HepG2 (cell line): ENCODE data around the gene GOLGA8H. TPM values are rescaled to one million over a fixed set of nuclear protein-coding genes. Genes with fewer than 3 reads are reported as not detected.
"Not testable (repeated sequence)": the region's sequence is repeated elsewhere in the genome, so short reads cannot be mapped to it uniquely, and the experiment has no call there.

Experiments used
- ATAC-seq: fragments of 200-7000 bp; cut with Tn5 transposase; 3 replicates; pipeline ENCODE4 v1.9.1; 2020; ENCODE audit warnings: mild to moderate bottlenecking, moderate library complexity
- BruUV-seq: library from RNA; stranded (reverse); fragments of 400-500 nt; replicated peaks from 2 replicates; lab custom pipeline; 2021; lab: Mats Ljungman, UMichigan
- CTCF ChIA-PET: fragments of 300-600 bp; formaldehyde crosslinking; extraction: SDS; loops from one replicate; lab custom pipeline; 2021; ENCODE audit warnings: low total read pairs, inconsistent platforms, low intra/inter-chr PET ratio; lab: Yijun Ruan, JAX
- POLR2A ChIA-PET: fragments of 350-600 bp; sonication (Branson Sonifier 250); formaldehyde crosslinking; loops from one replicate; lab custom pipeline; 2020; ENCODE audit warnings: antibody characterized with exemption, inconsistent platforms; lab: Yijun Ruan, JAX
- DNase-seq: peaks from one replicate; pipeline ENCODE4 v3.0.0-alpha.2; 2015; ENCODE audit warnings: low spot score
- FAIRE-seq: peaks from 3 replicates; lab custom pipeline; 2011; peaks lifted over from hg19 to GRCh38; lab: Jason Lieb, UNC
- H2AFZ ChIP-seq: one replicate; pipeline ENCODE4 v1.6.1; 2011; ENCODE audit warnings: low read length, inconsistent platforms
- H3K27ac ChIP-seq: fragments of 300-600 bp; 3 replicates; pipeline ENCODE4 v1.8.0; 2011; ENCODE audit warnings: mixed run types, mild to moderate bottlenecking, mixed read lengths, low read length, inconsistent platforms; ENCODE audit not compliant: insufficient read depth; ENCODE audit errors: extremely low read length
- H3K27me3 ChIP-seq, 2 experiments: fragments of 200-600 bp in 1 of 2; 2 replicates in 1 of 2; 3 replicates in 1 of 2; pipeline versions ENCODE4 v1.6.0 to v1.8.0; 2011; ENCODE audit warnings: low read length in 2 of 2, mild to moderate bottlenecking in 2 of 2, moderate library complexity in 2 of 2, inconsistent platforms in 1 of 2; ENCODE audit not compliant: insufficient read depth in 2 of 2, control insufficient read depth in 1 of 2
- H3K36me3 ChIP-seq, 2 experiments: fragments of 200-600 bp in 1 of 2; replicated peaks in 1 of 2; 2 replicates in 1 of 2; 3 replicates in 1 of 2; pipeline versions ENCODE4 v1.5.1 to v1.8.0; 2011; ENCODE audit warnings: low read length in 2 of 2, inconsistent platforms in 1 of 2; ENCODE audit not compliant: insufficient read depth in 2 of 2, control insufficient read depth in 1 of 2
- H3K4me1 ChIP-seq: 2 replicates; pipeline ENCODE4 v1.5.1; 2012; ENCODE audit warnings: low read length, inconsistent platforms; ENCODE audit not compliant: insufficient read depth
- H3K4me2 ChIP-seq: 2 replicates; pipeline ENCODE4 v1.6.0; 2011; ENCODE audit warnings: low read depth, low read length, inconsistent platforms
- H3K4me3 ChIP-seq, 3 experiments: fragments of 200-600 bp in 1 of 3; sonication (generic), shearing (Covaris generic) in 1 of 3; replicated peaks in 1 of 3; 2 replicates each; pipeline ENCODE4 v1.5.1; 2011 to 2016; ENCODE audit warnings: low read length in 3 of 3, inconsistent platforms in 2 of 3, low read depth in 2 of 3, mild to moderate bottlenecking in 2 of 3, control low read depth in 1 of 3, mixed read lengths in 1 of 3; ENCODE audit not compliant: insufficient read depth in 1 of 3
- H3K79me2 ChIP-seq: one replicate; pipeline ENCODE4 v1.6.1; 2011; ENCODE audit warnings: low read length, inconsistent platforms; ENCODE audit not compliant: insufficient read depth
- H3K9ac ChIP-seq: 2 replicates; pipeline ENCODE4 v1.6.0; 2011; ENCODE audit warnings: mild to moderate bottlenecking, low read depth, low read length, inconsistent platforms; ENCODE audit not compliant: insufficient read depth
- H3K9me3 ChIP-seq: 2 replicates; pipeline ENCODE4 v1.5.1; 2012; ENCODE audit warnings: mild to moderate bottlenecking, low read length
- H4K20me1 ChIP-seq: 2 replicates; pipeline ENCODE4 v1.6.0; 2011; ENCODE audit warnings: inconsistent platforms, mild to moderate bottlenecking, low read length, moderate library complexity; ENCODE audit not compliant: insufficient read depth
- FOXM1 ChIP-seq: sonication (generic); formaldehyde crosslinking; IDR thresholded peaks from 2 replicates; pipeline ENCODE4 v1.5.0; 2020; ENCODE audit warnings: missing genetic modification reagents
- HDAC2 ChIP-seq: sonication (generic); formaldehyde crosslinking; IDR thresholded peaks from 2 replicates; pipeline ENCODE4 v1.4.0; 2020; ENCODE audit warnings: missing genetic modification reagents
- HDAC6 ChIP-seq: fragments of 200-600 bp; sonication (generic); IDR thresholded peaks from 2 replicates; pipeline ENCODE4 v1.7.0; 2017; ENCODE audit warnings: mild to moderate bottlenecking, antibody characterized with exemption, low read length, low read depth
- HOXA3 ChIP-seq: sonication (generic); formaldehyde crosslinking; IDR thresholded peaks from 2 replicates; pipeline ENCODE4 v1.5.0; 2020; ENCODE audit warnings: missing genetic modification reagents
- HOXA9 ChIP-seq: sonication (generic); formaldehyde crosslinking; IDR thresholded peaks from 2 replicates; pipeline ENCODE4 v1.8.1; 2022; ENCODE audit warnings: missing genetic modification reagents, mild to moderate bottlenecking, moderate library complexity, borderline replicate concordance
- KAT8 ChIP-seq: IDR thresholded peaks from 2 replicates; pipeline ENCODE4 v1.6.1; 2016; ENCODE audit warnings: missing genetic modification reagents, missing compliant biosample characterization
- KDM2A ChIP-seq: sonication (generic); formaldehyde crosslinking; IDR thresholded peaks from 2 replicates; pipeline ENCODE4 v1.4.0; 2020; ENCODE audit warnings: low read depth, missing genetic modification reagents, borderline replicate concordance
- PHF8 ChIP-seq: sonication (generic); formaldehyde crosslinking; IDR thresholded peaks from 2 replicates; pipeline ENCODE4 v1.5.0; 2020; ENCODE audit warnings: missing genetic modification reagents
- RXRA ChIP-seq: sonication (generic); formaldehyde crosslinking; IDR thresholded peaks from 2 replicates; pipeline ENCODE4 v1.5.1; 2020; ENCODE audit warnings: missing genetic modification reagents
- SAP130 ChIP-seq: IDR thresholded peaks from 2 replicates; pipeline ENCODE4 v1.6.1; 2016; ENCODE audit warnings: low read depth
- SIN3A ChIP-seq: IDR thresholded peaks from 2 replicates; pipeline ENCODE4 v1.6.1; 2011; ENCODE audit warnings: low read depth, mild to moderate bottlenecking, control low read depth, low read length, borderline replicate concordance
- THAP11 ChIP-seq: IDR thresholded peaks from 2 replicates; pipeline ENCODE4 v1.6.1; 2016; ENCODE audit warnings: missing biosample characterization, missing genetic modification reagents
- YEATS4 ChIP-seq: sonication (generic); formaldehyde crosslinking; IDR thresholded peaks from 2 replicates; pipeline ENCODE4 v1.4.0; 2020; ENCODE audit warnings: missing genetic modification reagents, borderline replicate concordance
- WGBS: methylation state at CpG from one replicate; pipeline ENCODE4 v1.1.6; 2017; ENCODE audit warnings: low lambda C conversion rate; 5-methylcytosine and 5-hydroxymethylcytosine counted together
- in situ Hi-C: cut with HindIII; loops from 2 replicates; pipeline ENCODE4 v1.10.0; 2017; ENCODE audit warnings: low pct_unique_long_range_greater_than_20kb; ENCODE audit not compliant: extremely low pct_ligation_motif_present
- intact Hi-C: fragments of 100-400 bp; cut with micrococcal nuclease; formaldehyde crosslinking; loops from one replicate; pipeline ENCODE4 v1.10.0; 2022; ENCODE audit not compliant: unreplicated experiment
- polyA plus RNA-seq, 8 experiments: library from polyadenylated mRNA; depleted of rRNA in 3 of 8; stranded (reverse) in 7 of 8; unstranded in 1 of 8; fragments of >200 nt; fragmentation: Illumina TruSeq in 4 of 8; extraction: Trizol in 4 of 8; gene quantifications; 2 replicates each; pipeline versions ENCODE4 v1.2.1 to v1.2.3, GENCODE V29; 2011 to 2016; ENCODE audit warnings: low read depth in 4 of 8, missing spikeins in 1 of 8, mixed read lengths in 1 of 8; ENCODE audit not compliant: insufficient read depth in 1 of 8
- total RNA-seq, 5 experiments: library from RNA; depleted of rRNA; stranded (reverse); fragments of >200 nt; fragmentation: Illumina TruSeq; extraction: Trizol; gene quantifications; 2 replicates each; pipeline ENCODE4 v1.2.3, GENCODE V29; 2016; ENCODE audit warnings: low read depth in 1 of 5
- TF ChIP-seq, protein P1 (sequence below): sonication (generic); formaldehyde crosslinking; IDR thresholded peaks from 2 replicates; pipeline ENCODE4 v1.4.0; 2020; ENCODE audit warnings: missing genetic modification reagents
- TF ChIP-seq, protein P2 (sequence below): sonication (generic); formaldehyde crosslinking; IDR thresholded peaks from 2 replicates; pipeline ENCODE4 v1.5.0; 2020; ENCODE audit warnings: mild to moderate bottlenecking, missing genetic modification reagents, moderate library complexity

Gene GOLGA8H
- total and polyA plus RNA-seq, 2 of the 13 experiments (the other 11 are each of a cell fraction or from before 2014, with no cell fraction given): 0.16 to 0.49 TPM

DNA sequence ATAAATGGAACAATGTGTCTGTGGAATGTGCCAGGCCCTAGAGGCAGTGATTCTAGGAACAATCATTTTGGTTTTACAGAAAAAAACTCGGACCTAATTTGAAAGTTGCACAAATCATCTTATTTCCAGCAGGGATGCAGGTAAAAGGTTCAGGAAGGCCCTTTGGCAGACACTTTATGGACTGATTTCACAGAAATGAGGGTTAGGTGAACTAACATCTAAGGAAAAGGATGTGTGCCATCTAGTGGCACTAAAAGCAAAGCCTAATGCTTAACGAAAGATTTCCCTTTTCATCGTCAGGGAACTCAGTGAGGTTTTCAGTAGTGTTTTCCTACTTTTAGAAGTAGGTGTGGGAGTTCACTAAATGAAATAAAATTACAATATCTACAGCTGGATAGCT, 17.5 kb downstream of the GOLGA8H start:
- H3K9ac ChIP-seq, H3K79me2 ChIP-seq, H3K27ac ChIP-seq, H3K9me3 ChIP-seq, H3K4me1 ChIP-seq, H3K27me3 ChIP-seq, H2AFZ ChIP-seq, intact Hi-C loops, H4K20me1 ChIP-seq, in situ Hi-C loops, H3K36me3 ChIP-seq, H3K4me2 ChIP-seq, POLR2A ChIA-PET, BruUV-seq, CTCF ChIA-PET, H3K4me3 ChIP-seq: not testable (repeated sequence)
- ATAC-seq (peak; percentile 15; the same call in 1 of the 3 replicates), DNase-seq (peak; percentile 6), FAIRE-seq (peak; percentile 80)
- 0% methylated on average over 1 of the region's 3 CpGs for WGBS

DNA sequence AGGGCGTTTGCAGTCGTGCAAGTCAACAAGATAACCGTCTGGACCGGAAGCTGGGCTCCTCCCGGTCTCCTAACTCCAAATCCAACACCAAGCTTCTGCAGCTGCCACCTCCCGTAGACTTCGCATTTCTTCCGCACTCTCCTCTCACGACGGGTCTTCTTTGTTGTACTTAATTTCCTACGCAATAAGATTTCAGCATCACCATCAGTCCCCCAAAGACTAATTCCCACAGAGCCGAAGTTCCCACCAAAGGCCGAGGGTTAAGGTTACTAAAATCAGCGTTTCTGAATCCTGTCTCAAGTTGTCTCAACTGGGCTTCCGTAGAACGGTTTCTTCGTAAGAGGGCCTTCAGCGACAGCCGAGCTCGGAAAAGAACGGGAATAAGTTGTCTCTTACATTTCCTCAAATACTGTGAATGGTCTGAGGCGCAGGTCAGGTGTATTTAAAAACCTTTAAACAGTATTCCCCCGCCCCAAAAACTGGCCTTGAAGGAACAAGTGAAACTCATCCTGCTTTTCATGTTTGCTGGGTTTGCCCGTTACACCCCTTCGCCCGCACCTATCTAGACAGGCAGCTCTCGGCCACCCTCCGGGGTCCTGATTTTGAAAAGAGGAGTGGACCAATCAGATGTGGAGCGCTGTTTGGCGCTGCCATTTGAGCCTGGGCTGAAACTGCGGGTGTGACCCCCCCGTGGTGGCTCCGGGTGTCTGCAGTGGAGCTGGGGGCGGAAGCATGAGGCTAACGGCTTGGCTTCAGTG, 21.8 kb downstream of the GOLGA8H start, which contains the start of gene ARHGAP11B:
TSS of gene ARHGAP11B (plus strand) at position 693 of the 758 bp plus-strand sequence.
- Histone ChIP-seq H3K79me2 (peaks cover 35% of the 10 kb centered on the region), H3K9ac (peak within 1 kb of the TSS; percentile 85), H3K27ac (peak within 1 kb of the TSS; percentile 90), H3K4me2 (peak within 1 kb of the TSS; percentile 57), H3K4me1 (peaks cover 16% of the 10 kb centered on the region; the same call in 1 of the 2 replicates), H3K4me3 (peak within 1 kb of the TSS; percentile 72 to 84 (median 81)), H2AFZ (peak within 1 kb of the TSS; percentile 72)
- BruUV-seq, intact Hi-C loops, H3K9me3 ChIP-seq, CTCF ChIA-PET, H3K27me3 ChIP-seq, H4K20me1 ChIP-seq, H3K36me3 ChIP-seq, in situ Hi-C loops: not testable (repeated sequence)
- ATAC-seq (peak; percentile 95), FAIRE-seq (peak; percentile 81), DNase-seq (peak; percentile 92)
- WGBS: 1% methylated on average over 22 of the region's 35 CpGs
- POLR2A ChIA-PET: interaction anchor here (0.7 kb wide), 1 partner anchor 532 kb away, joined by 3 read pairs; no protein-coding TSS in a partner anchor
- TF ChIP-seq SIN3A (peak; percentile 94), THAP11 (CRISPR knock-in tag) (peak; percentile 74), SAP130 (CRISPR knock-in tag) (peak; percentile 96), HOXA3 (peak; percentile 33; the same call in 1 of the 2 replicates), KAT8 (CRISPR knock-in tag) (peak; percentile 48), PHF8 (peak; percentile 65), HDAC2 (CRISPR knock-in tag) (peak; percentile 55), RXRA (CRISPR knock-in tag) (0 out of 2 replicates have a peak, but pooled peaks have one; percentile 43), KDM2A (CRISPR knock-in tag) (peak; percentile 32; the same call in 1 of the 2 replicates), HDAC6 (0 out of 2 replicates have a peak, but pooled peaks have one; percentile 68), HOXA9 (CRISPR knock-in tag) (0 out of 2 replicates have a peak, but pooled peaks have one; percentile 27), FOXM1 (peak; percentile 93), YEATS4 (CRISPR knock-in tag) (peak; percentile 70; the same call in 1 of the 2 replicates)
- TF ChIP-seq, protein P1, sequence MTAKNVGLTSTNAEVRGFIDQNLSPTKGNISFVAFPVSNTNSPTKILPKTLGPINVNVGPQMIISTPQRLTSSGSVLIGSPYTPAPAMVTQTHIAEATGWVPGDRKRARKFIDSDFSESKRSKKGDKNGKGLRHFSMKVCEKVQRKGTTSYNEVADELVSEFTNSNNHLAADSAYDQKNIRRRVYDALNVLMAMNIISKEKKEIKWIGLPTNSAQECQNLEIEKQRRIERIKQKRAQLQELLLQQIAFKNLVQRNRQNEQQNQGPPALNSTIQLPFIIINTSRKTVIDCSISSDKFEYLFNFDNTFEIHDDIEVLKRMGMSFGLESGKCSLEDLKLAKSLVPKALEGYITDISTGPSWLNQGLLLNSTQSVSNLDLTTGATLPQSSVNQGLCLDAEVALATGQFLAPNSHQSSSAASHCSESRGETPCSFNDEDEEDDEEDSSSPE (CRISPR knock-in tag): peak; percentile 97
- TF ChIP-seq, protein P2, sequence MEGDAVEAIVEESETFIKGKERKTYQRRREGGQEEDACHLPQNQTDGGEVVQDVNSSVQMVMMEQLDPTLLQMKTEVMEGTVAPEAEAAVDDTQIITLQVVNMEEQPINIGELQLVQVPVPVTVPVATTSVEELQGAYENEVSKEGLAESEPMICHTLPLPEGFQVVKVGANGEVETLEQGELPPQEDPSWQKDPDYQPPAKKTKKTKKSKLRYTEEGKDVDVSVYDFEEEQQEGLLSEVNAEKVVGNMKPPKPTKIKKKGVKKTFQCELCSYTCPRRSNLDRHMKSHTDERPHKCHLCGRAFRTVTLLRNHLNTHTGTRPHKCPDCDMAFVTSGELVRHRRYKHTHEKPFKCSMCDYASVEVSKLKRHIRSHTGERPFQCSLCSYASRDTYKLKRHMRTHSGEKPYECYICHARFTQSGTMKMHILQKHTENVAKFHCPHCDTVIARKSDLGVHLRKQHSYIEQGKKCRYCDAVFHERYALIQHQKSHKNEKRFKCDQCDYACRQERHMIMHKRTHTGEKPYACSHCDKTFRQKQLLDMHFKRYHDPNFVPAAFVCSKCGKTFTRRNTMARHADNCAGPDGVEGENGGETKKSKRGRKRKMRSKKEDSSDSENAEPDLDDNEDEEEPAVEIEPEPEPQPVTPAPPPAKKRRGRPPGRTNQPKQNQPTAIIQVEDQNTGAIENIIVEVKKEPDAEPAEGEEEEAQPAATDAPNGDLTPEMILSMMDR (CRISPR knock-in tag): 0 out of 2 replicates have a peak, but pooled peaks have one; percentile 7
